HG02981 (cell line): ENCODE data around the gene ZFP90.
"Not testable (repeated sequence)": the region's sequence is repeated elsewhere in the genome, so short reads cannot be mapped to it uniquely, and the experiment has no call there.

Experiments used
- ATAC-seq: cut with Tn5 transposase; IDR thresholded peaks from one replicate; pipeline ENCODE4 v1.9.1; 2021; ENCODE audit warnings: mild to moderate bottlenecking, moderate library complexity; ENCODE audit not compliant: unreplicated experiment

ZFP90 gene

GRCh38 chr16:68517606-68518166 lies 21.4 kb upstream of the ZFP90 start:
- no peak for ATAC-seq

- no peak for ATAC-seq
Observed at GRCh38 chr16:68519225-68519745, 19.8 kb upstream of the ZFP90 start.

- peak; percentile 74 for ATAC-seq
Observed at GRCh38 chr16:68520649-68521086, 18.4 kb upstream of the ZFP90 start.

GRCh38 chr16:68524069-68524820 lies 14.8 kb upstream of the ZFP90 start:
- no peak for ATAC-seq

GRCh38 chr16:68526143-68526781 lies 12.8 kb upstream of the ZFP90 start:
- ATAC-seq: no peak

GRCh38 chr16:68526782-68527145 lies 12.3 kb upstream of the ZFP90 start:
- no peak for ATAC-seq

- no peak for ATAC-seq
Observed at GRCh38 chr16:68528233-68528632, 10.9 kb upstream of the ZFP90 start.

- peak; percentile 82 for ATAC-seq
Observed at GRCh38 chr16:68528686-68529379, 10.3 kb upstream of the ZFP90 start.

GRCh38 chr16:68529608-68529930 lies 9.5 kb upstream of the ZFP90 start:
- peak; percentile 8 for ATAC-seq

- peak; percentile 71 for ATAC-seq
Observed at GRCh38 chr16:68529931-68530701, 9.0 kb upstream of the ZFP90 start.

- no peak for ATAC-seq
Observed at GRCh38 chr16:68533937-68534336, 5.2 kb upstream of the ZFP90 start.

- ATAC-seq: no peak
Observed at GRCh38 chr16:68535331-68535730, 3.8 kb upstream of the ZFP90 start.

GRCh38 chr16:68539711-68540239 lies 684 bp downstream of the ZFP90 start:
- ATAC-seq: no peak

GRCh38 chr16:68548947-68549346 lies 9.9 kb downstream of the ZFP90 start:
- ATAC-seq: no peak

- ATAC-seq: no peak
Observed at GRCh38 chr16:68553186-68553585, 14.1 kb downstream of the ZFP90 start.

GRCh38 chr16:68560341-68560740 lies 21.2 kb downstream of the ZFP90 start:
- not testable (repeated sequence) for ATAC-seq

GRCh38 chr16:68563631-68564381 lies 24.7 kb downstream of the ZFP90 start:
- no peak for ATAC-seq

GRCh38 chr16:68564382-68564985 lies 25.4 kb downstream of the ZFP90 start:
- ATAC-seq: no peak

GRCh38 chr16:68574479-68574878 lies 35.4 kb downstream of the ZFP90 start:
- no peak for ATAC-seq
